Regular cardiac myocyte (primary cell): Measurements from ENCODE around the gene ACSM5. TPM values are rescaled to one million over a fixed set of nuclear protein-coding genes. Genes with fewer than 3 reads are reported as not detected.

Experiments used
- total RNA-seq: library from RNA; depleted of rRNA; stranded (reverse); fragments of >200 nt; gene quantifications from 2 replicates; pipeline ENCODE4 v1.2.3, GENCODE V29; 2014

ACSM5 gene
- total RNA-seq: 0.19 TPM in 1 of 2 replicates, not detected in the other

GRCh38 chr16:20409398-20410120 lies at the start of gene ACSM5:
TSS of gene ACSM5 (plus strand) at chr16:20409534. CDS start at chr16:20411485, 1,951 bp downstream.

GRCh38 chr16:20404637-20405036 lies 4.7 kb upstream of the ACSM5 start, which contains the start of gene PDILT:
TSS of gene PDILT (minus strand) at chr16:20404737. CDS start at chr16:20399300, 5,437 bp downstream.

DNA sequence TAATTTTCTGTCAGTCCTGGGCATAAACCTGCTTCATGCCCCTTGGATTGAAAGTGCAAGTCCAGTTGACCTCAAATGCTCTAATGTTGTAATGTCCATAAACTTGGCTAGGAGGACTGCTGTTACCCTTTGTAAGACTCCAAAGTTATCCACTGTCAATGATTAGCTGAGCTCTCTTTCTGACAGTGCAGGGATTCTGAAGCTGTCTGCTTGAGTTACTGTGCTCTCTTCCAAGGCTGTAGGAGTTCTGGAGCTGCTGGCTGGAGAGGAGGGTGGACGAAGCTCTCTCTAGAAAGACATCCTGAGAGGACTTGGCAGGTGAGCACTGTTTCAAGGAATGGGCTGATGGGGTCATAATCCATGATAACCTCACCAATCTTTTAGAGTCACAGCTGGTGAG lies 42.0 kb downstream of the ACSM5 start, which contains the start of gene ACSM2A:
Gene ACSM2A, plus strand, starts transcription at position 158 of the 400 bp plus-strand sequence. CDS start 8,594 bp downstream, outside the sequence.

Other genes starting within 250 kb of the ACSM5 start
- not detected in 2 replicates for gene GP2, start 82.0 kb upstream of the ACSM5 start, total RNA-seq
- gene UMOD, start 56.8 kb upstream of the ACSM5 start, total RNA-seq: not detected in 2 replicates
- not detected in 2 replicates for gene PDILT, start 4.8 kb upstream of the ACSM5 start, total RNA-seq
- under 0.01 TPM in 1 of 2 replicates, not detected in the other for gene ACSM2A, start 42.0 kb downstream of the ACSM5 start, total RNA-seq
- under 0.01 TPM in 1 of 2 replicates, not detected in the other for gene ACSM2B, start 166.8 kb downstream of the ACSM5 start, total RNA-seq